Vagina (tissue), 2 donors: ENCODE data around the gene ACAP3.

Experiments used
- CTCF ChIP-seq, 3 experiments: fragments of 450-650 bp in 2 of 3; fragments of 200-600 bp in 1 of 3; sonication (generic) in 1 of 3; IDR thresholded peaks; one replicate each; pipeline ENCODE4 v1.5.1; 2017 to 2019; ENCODE audit warnings: antibody characterized with exemption in 3 of 3, mild to moderate bottlenecking in 2 of 3, moderate library complexity in 2 of 3
- POLR2A ChIP-seq, 2 donors: fragments of 450-650 bp; IDR thresholded peaks; one replicate each; pipeline ENCODE4 v1.6.1; 2017; ENCODE audit warnings: antibody characterized with exemption in 2 of 2, mild to moderate bottlenecking in 2 of 2, moderate library complexity in 2 of 2
- POLR2AphosphoS5 ChIP-seq, 2 donors: sonication (generic); formaldehyde crosslinking; IDR thresholded peaks; one replicate each; pipeline ENCODE4 v1.9.0; 2017; ENCODE audit warnings: antibody characterized with exemption in 2 of 2, mild to moderate bottlenecking in 2 of 2, low read depth in 1 of 2; ENCODE audit not compliant: insufficient read depth in 1 of 2

GRCh38 chr1:1338278-1338677, 30.5 kb upstream of the ACAP3 start:
- TF ChIP-seq CTCF (IDR thresholded peaks at IDR 0.05) (no peak), POLR2A (IDR thresholded peaks at IDR 0.05) (no peak), POLR2AphosphoS5 (IDR thresholded peaks at IDR 0.05; ENCODE audit: insufficient read depth in 1 of 2, low read depth in 1 of 2) (no peak)
